Retinal pigment epithelial cell (primary cell): ENCODE data around the gene NEDD4L.
"Not testable (repeated sequence)": the region's sequence is repeated elsewhere in the genome, so short reads cannot be mapped to it uniquely, and the experiment has no call there.

ENCODE experiments used
- DNase-seq: peaks from one replicate; pipeline ENCODE4 v3.0.0-alpha.2; 2010; ENCODE audit warnings: low read depth
- H3K4me3 ChIP-seq: 2 replicates; pipeline ENCODE4 v1.5.1; 2011; ENCODE audit warnings: mild to moderate bottlenecking, low read length, control low read depth, moderate library complexity
- CTCF ChIP-seq: conservative IDR thresholded peaks from 2 replicates; pipeline ENCODE4 v1.5.1; 2011; ENCODE audit warnings: low read depth, low read length, control low read depth, inconsistent platforms

NEDD4L gene

GRCh38 chr18:58043491-58044369 lies at the start of gene NEDD4L:
Gene NEDD4L, plus strand, starts transcription at chr18:58044226. Its CDS starts 435 bp downstream, at chr18:58044661.
- TF ChIP-seq CTCF: peak; percentile 84
- peak within 1 kb of the TSS; percentile 91 for H3K4me3 ChIP-seq
- DNase-seq: peak; percentile 62

GRCh38 chr18:57995331-57995730 lies 48.7 kb upstream of the NEDD4L start:
- no peak for DNase-seq
- TF ChIP-seq CTCF: no peak

GRCh38 chr18:57996894-57997293 lies 47.1 kb upstream of the NEDD4L start:
- not testable (repeated sequence) for DNase-seq, H3K4me3 ChIP-seq

More at GRCh38 chr18:57995331-57995730, 48.7 kb upstream of the NEDD4L start:
- no peak overlapping the region for H3K4me3 ChIP-seq

- no peak overlapping the region for H3K4me3 ChIP-seq
- TF ChIP-seq CTCF: no peak
- no peak for DNase-seq
Measured at GRCh38 chr18:57997820-57998219, 46.2 kb upstream of the NEDD4L start.

- H3K4me3 ChIP-seq: no peak overlapping the region
Measured at GRCh38 chr18:57998461-57998860, 45.6 kb upstream of the NEDD4L start.

GRCh38 chr18:58004317-58004716 lies 39.7 kb upstream of the NEDD4L start:
- TF ChIP-seq CTCF: no peak
- H3K4me3 ChIP-seq: no peak overlapping the region
- peak; percentile 70 for DNase-seq

More at GRCh38 chr18:57998461-57998860, 45.6 kb upstream of the NEDD4L start:
- no peak for DNase-seq
- no peak for TF ChIP-seq CTCF

GRCh38 chr18:58005011-58005410 lies 39.0 kb upstream of the NEDD4L start:
- TF ChIP-seq CTCF: no peak
- no peak overlapping the region for H3K4me3 ChIP-seq
- DNase-seq: no peak
